ENCODE results near the gene STAT5B. TPM values are rescaled to one million over a fixed set of nuclear protein-coding genes. Genes with fewer than 3 reads are reported as not detected.
A peak's percentile ranks its signal among the peaks of the same experiment; 100 is the strongest.

STAT5B gene
- total and polyA plus RNA-seq, 10 donors, result 26.4 to 171 (median 101) TPM

DNA sequence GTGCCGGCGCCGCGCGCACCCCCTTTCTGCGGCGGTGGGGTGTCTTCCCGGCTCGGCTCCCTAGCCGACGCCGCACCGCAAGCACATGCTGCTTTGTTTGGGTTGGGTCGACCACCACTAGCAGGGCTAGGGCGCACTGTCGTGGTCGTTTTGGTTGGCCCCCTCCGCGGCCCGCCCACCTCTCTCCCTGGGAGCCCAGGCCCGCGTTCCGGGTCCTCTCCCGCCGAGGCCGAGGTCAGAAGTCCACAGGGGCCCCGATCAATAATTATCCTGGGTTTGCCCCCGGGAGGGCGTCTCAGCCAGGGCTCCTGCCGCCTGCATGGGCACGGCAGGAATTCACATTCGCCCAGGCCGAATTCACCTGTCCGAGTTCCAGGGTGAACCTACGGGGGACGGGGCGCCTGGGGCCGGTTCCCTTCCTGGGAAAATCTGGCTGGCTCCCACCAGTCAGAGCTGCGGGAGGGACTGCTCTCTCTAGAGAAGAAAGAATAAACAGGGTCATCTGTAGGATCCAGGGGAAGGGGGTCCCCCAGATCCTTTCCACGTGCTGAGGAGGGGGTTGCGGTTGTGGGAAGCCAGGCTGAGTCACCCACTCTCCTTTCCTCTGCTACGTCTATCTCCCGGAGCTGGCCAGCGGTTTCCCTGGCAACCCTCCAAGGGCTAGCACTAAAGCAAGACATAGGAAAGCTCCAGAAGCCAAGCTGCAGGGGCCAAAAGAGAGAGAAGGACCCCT, 584 bp upstream of the STAT5B start:
- 2 to 3% (median 2%) methylated on average over 6 to 44 of the region's 44 CpGs for whole genome bisulfite sequencing, 5 donors
- H3K4me3 ChIP-seq, result peak overlapping the region; percentile 64 to 94 (median 76)
- H3K4me1 ChIP-seq, result peaks cover 29 to 51% (median 44%) of the 10 kb centered on the region in 6 donors
- DNase-seq, result peak; percentile 82
- no peaks in the 10 kb centered on the region for H3K36me3 ChIP-seq
- no peaks in the 10 kb centered on the region for H3K27me3 ChIP-seq (replicated peaks in 1 of 7)
- peak overlapping the region; percentile 74 to 95 (median 91) for H3K27ac ChIP-seq
- peak in 1 of 3 donors; percentile 6 for TF ChIP-seq POLR2AphosphoS5 (IDR thresholded peaks at IDR 0.05)
- peak in 1 of 3 donors; percentile 2 for TF ChIP-seq POLR2A (IDR thresholded peaks at IDR 0.05)
- TF ChIP-seq, protein P1, sequence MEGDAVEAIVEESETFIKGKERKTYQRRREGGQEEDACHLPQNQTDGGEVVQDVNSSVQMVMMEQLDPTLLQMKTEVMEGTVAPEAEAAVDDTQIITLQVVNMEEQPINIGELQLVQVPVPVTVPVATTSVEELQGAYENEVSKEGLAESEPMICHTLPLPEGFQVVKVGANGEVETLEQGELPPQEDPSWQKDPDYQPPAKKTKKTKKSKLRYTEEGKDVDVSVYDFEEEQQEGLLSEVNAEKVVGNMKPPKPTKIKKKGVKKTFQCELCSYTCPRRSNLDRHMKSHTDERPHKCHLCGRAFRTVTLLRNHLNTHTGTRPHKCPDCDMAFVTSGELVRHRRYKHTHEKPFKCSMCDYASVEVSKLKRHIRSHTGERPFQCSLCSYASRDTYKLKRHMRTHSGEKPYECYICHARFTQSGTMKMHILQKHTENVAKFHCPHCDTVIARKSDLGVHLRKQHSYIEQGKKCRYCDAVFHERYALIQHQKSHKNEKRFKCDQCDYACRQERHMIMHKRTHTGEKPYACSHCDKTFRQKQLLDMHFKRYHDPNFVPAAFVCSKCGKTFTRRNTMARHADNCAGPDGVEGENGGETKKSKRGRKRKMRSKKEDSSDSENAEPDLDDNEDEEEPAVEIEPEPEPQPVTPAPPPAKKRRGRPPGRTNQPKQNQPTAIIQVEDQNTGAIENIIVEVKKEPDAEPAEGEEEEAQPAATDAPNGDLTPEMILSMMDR (IDR thresholded peaks at IDR 0.05 in 8 of 11, conservative IDR thresholded peaks at IDR 0.05 in 3 of 11), result no peak
- intact Hi-C loops (cut with DNase I; ENCODE audit: low total_unique reads), result no loop called here
- H3K9me3 ChIP-seq, result no peaks in the 10 kb centered on the region

DNA sequence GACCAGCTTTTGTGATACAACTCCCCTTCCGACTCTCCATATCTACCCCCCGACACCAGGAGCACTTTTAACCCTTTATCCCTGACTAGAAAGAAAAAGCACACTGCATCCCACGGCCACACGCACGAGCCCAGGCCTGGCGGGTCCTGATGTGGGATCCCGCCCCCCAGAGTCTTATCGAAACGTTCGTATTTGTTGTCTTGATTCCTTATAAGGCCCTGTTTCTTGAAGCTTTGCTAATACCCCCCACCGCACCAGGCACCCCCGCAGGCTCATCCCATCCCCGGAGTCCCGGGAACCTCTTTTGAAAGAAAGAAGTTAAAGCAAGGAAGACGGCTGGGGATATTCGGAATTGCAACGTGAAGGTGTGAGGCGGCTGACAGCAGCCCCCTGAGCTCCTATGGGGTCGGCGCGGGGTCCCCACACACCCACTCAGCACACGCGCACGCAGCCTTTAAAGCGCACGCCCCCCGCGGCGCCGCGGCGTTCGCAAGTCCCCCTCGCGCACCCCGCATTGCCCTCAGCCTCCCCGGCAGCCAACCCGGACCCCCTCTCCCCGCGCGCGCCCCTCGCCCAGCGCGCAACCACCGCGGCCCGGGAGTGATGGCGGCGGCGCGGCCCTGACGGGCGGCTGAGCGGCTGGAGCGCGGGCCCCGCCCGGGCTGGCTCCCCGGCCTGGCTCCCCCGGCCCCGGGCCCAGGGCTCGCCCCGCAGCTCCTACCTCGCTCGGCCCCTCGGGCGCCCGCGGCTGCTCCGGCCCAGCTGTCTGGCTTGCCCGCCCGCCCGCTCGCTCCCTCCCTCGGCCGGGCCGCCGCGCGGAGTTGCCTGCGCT, 448 bp downstream of the STAT5B start:
- no peaks in the 10 kb centered on the region for H3K9me3 ChIP-seq
- WGBS, 5 donors, result 0 to 1% (median 1%) methylated on average over 35 to 82 of the region's 82 CpGs
- H3K27me3 ChIP-seq (replicated peaks in 1 of 7), result no peaks in the 10 kb centered on the region
- peak overlapping the region; percentile 66 to 94 (median 76) for H3K4me3 ChIP-seq
- H3K36me3 ChIP-seq, result no peaks in the 10 kb centered on the region
- peak overlapping the region; percentile 74 to 95 (median 91) for H3K27ac ChIP-seq
- peak; percentile 74 for DNase-seq
- H3K4me1 ChIP-seq, result peaks cover 29 to 62% (median 54%) of the 10 kb centered on the region in 6 donors
- intact Hi-C loops (cut with DNase I; ENCODE audit: low total_unique reads), result no loop called here
- TF ChIP-seq POLR2AphosphoS5 (IDR thresholded peaks at IDR 0.05), result no peak
- peak in 1 of 3 donors; percentile 0 for TF ChIP-seq POLR2A (IDR thresholded peaks at IDR 0.05)

DNA sequence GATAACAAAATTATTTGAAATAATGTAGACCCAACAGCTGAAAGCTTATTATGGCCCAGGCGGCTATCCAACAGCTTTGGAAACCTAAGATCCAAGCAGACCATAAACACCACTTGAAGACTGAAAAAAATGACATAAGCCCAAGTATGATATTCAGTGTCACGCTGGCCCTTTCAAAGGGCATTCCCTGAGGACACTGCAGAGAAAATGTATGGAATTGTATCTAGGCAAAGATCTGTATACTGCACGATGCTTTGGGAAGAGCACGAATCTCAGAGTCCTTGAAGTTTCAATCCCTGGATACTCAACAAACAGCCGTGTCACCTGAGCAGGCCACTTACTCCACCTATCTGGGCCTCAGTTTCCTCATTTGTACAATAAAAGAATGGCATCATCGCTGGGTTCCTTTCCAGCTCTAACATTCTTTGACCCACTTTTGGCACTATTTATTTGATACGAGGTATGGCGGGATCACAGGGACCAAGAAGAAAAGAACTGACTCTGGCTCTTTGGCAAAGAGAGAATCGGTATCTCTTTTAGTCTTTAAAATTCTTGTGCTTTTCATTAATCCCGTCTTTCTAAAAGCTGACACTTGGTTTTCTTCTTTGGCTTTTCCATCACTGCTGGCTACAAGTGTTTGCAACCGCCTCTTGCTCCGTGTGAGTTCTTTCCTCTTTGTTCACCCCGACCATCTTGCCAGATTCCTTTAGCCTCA, 1.2 kb downstream of the STAT5B start:
- intact Hi-C loops (cut with DNase I; ENCODE audit: low total_unique reads), result no loop called here
- Histone ChIP-seq H3K4me1 (peaks cover 29 to 70% (median 59%) of the 10 kb centered on the region in 6 donors), H3K9me3 (no peaks in the 10 kb centered on the region), H3K4me3 (peak overlapping the region; percentile 66 to 94 (median 76)), H3K27me3 (replicated peaks in 1 of 7) (no peaks in the 10 kb centered on the region), H3K27ac (peak overlapping the region; percentile 74 to 95 (median 91)), H3K36me3 (no peaks in the 10 kb centered on the region)
- TF ChIP-seq, protein P1 (IDR thresholded peaks at IDR 0.05 in 8 of 11, conservative IDR thresholded peaks at IDR 0.05 in 3 of 11), result no peak
- TF ChIP-seq POLR2AphosphoS5 (IDR thresholded peaks at IDR 0.05), result no peak
- no peak for TF ChIP-seq POLR2A (IDR thresholded peaks at IDR 0.05)
- DNase-seq, result no peak
- WGBS, 5 donors, result 13 to 24% (median 19%) methylated on average over 13 of the region's 13 CpGs

DNA sequence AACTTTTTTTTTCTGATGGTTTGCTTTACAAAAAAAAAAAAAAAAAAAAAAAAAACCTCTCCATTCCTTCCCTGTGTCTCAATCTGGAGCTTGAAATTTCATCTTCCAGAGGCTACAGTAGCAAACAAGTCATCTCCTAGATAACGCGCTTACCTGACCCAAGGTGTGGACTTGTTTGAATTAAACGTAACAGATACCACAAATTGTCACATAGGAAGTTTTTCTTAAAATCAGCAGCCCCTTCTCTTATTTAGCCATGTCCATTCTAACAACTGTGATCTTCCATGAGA, 2.0 kb downstream of the STAT5B start:
- WGBS, 5 donors, result 60 to 79% (median 73%) methylated on average over 3 of the region's 3 CpGs
- TF ChIP-seq POLR2AphosphoS5 (IDR thresholded peaks at IDR 0.05) (no peak), POLR2A (IDR thresholded peaks at IDR 0.05) (no peak)
- TF ChIP-seq, protein P1 (IDR thresholded peaks at IDR 0.05 in 8 of 11, conservative IDR thresholded peaks at IDR 0.05 in 3 of 11), result no peak
- peaks cover 29 to 77% (median 65%) of the 10 kb centered on the region in 6 donors for H3K4me1 ChIP-seq
- intact Hi-C loops (cut with DNase I; ENCODE audit: low total_unique reads), result no loop called here
- H3K9me3 ChIP-seq, result no peaks in the 10 kb centered on the region
- no peaks in the 10 kb centered on the region for H3K36me3 ChIP-seq
- peak overlapping the region in 3 of 8 donors; percentile 78 to 94 (median 85) for H3K4me3 ChIP-seq
- H3K27ac ChIP-seq, result peak overlapping the region in 7 of 8 donors; percentile 87 to 95 (median 91)
- no peak for DNase-seq
- H3K27me3 ChIP-seq (replicated peaks in 1 of 7), result no peaks in the 10 kb centered on the region
